ENCODE results near the gene EP400. TPM values are rescaled to one million over a fixed set of nuclear protein-coding genes. Genes with fewer than 3 reads are reported as not detected.
A peak's percentile ranks its signal among the peaks of the same experiment; 100 is the strongest.
"Not testable (repeated sequence)": the region's sequence is repeated elsewhere in the genome, so short reads cannot be mapped to it uniquely, and the experiment has no call there.

EP400 gene
- total and polyA plus RNA-seq, 2 of the 4 experiments (the other 2 are of a cell fraction), result 4.3 to 11.4 TPM

DNA sequence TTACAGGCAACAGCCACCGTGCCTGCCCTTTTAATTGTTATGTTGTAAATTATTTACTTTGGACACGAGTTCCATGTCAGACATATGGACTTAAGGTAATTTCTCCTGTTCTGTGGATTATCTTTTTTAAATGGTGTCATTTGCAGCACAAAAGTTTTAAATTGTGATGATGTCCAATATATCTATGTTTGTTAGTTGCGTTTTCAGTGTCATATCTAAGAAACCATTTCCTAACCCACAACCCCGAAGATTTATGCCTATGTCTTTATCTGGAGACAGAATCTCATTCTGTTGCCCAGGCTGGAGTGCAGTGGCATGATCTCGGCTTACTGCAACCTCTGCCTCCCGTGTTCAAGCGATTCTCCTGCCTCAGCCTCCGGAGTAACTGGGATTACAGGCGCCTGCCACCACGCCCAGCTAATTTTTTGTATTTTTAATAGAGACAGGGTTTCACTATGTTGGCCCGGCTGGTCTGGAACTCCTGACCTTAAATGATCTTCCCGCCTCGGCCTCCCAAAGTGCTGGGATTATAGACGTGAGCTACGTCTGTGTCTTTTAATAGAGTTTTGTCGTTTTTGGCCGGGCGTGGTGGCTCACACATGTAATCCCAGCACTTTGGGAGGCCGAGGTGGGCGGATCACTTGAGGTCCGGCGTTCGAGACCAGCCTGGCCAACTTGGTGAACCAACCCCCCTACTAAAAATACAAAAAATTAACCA lies 870 bp upstream of the EP400 start:
- BruUV-seq (replicated peaks); H3K23ac ChIP-seq (ENCODE audit: low read depth, low read length); H2BK120ac ChIP-seq (ENCODE audit: low read depth, low read length); H3K18ac ChIP-seq (ENCODE audit: low read depth, low read length); H3K27me3 ChIP-seq (ENCODE audit: control insufficient read depth, insufficient read depth, low read length); DNase-seq; H2BK5ac ChIP-seq (ENCODE audit: low read depth, low read length, poor library complexity, severe bottlenecking); POLR2A ChIA-PET (ENCODE audit: unreplicated experiment); in situ Hi-C loops (cut with MboI; ENCODE audit: low sequenced_read_pairs); H2AK5ac ChIP-seq (ENCODE audit: low read depth, low read length); dilution Hi-C loops (cut with HindIII; ENCODE audit: low sequenced_read_pairs, unreplicated experiment); H3K56ac ChIP-seq (ENCODE audit: extremely low read depth, insufficient read depth, low read length); intact Hi-C loops (cut with micrococcal nuclease); H2BK20ac ChIP-seq (ENCODE audit: low read depth, low read length); H3K9me3 ChIP-seq (ENCODE audit: control insufficient read depth, insufficient read depth, low read length); H3K36me3 ChIP-seq (ENCODE audit: control insufficient read depth, insufficient read depth, low read length); H3K4me1 ChIP-seq (ENCODE audit: control insufficient read depth, insufficient read depth, low read length); H4K5ac ChIP-seq (ENCODE audit: low read depth, low read length); H3K9me1 ChIP-seq (ENCODE audit: insufficient read depth, low read length); ATAC-seq (ENCODE audit: low read depth): not testable (repeated sequence)
- H2AFZ ChIP-seq (replicated peaks; ENCODE audit: low read length, poor library complexity), result peak overlapping the region; percentile 100
- peaks cover 17 to 22% of the 10 kb centered on the region in 2 experiments; a peak in 3 of 4 replicates for H3K79me1 ChIP-seq (ENCODE audit: low read depth in 1 of 2, low read length in 2 of 2)
- H3K9ac ChIP-seq (ENCODE audit: low read depth, low read length), result peak overlapping the region; percentile 82; the same call in 1 of the 2 replicates
- H4K20me1 ChIP-seq (ENCODE audit: insufficient read depth, low read length), result peaks cover 25% of the 10 kb centered on the region
- peak overlapping the region; percentile 70; the same call in 1 of the 2 replicates for H3K27ac ChIP-seq (ENCODE audit: insufficient read depth, low read length)
- H3K14ac ChIP-seq (replicated peaks; ENCODE audit: low read depth, low read length), result peak overlapping the region; percentile 95; the same call in 1 of the 2 replicates
- H2BK15ac ChIP-seq (ENCODE audit: low read depth, low read length), result 0 out of 3 replicates have a peak overlapping the region, but pooled peaks have one; percentile 87
- H4K91ac ChIP-seq (ENCODE audit: insufficient read depth, low read depth, low read length), result 0 out of 2 replicates have a peak overlapping the region, but pooled peaks have one; percentile 87
- peak overlapping the region; percentile 94 for H3K4ac ChIP-seq (ENCODE audit: low read depth, low read length)
- peak overlapping the region; percentile 61 for H2AK9ac ChIP-seq (replicated peaks; ENCODE audit: low read depth, low read length, poor library complexity)
- 79% methylated on average over 9 of the region's 23 CpGs; no CpG with 5 or more reads in 1 of the 2 experiments for WGBS, 2 experiments (ENCODE audit: extremely low coverage in 2 of 2, insufficient read length in 1 of 2)
- peak overlapping the region; percentile 87 to 100; a peak in 3 of 4 replicates for H4K8ac ChIP-seq (ENCODE audit: low read depth in 2 of 2, low read length in 2 of 2)
- H3K4me2 ChIP-seq (ENCODE audit: low read depth, low read length), result peak overlapping the region; percentile 87
- H3K4me3 ChIP-seq (ENCODE audit: insufficient read depth, low read depth, low read length), result peak overlapping the region; percentile 52
- CTCF ChIA-PET, result interaction anchor here (0.7 kb wide), 1 partner anchor 49 kb away, joined by 3 read pairs; no protein-coding TSS in a partner anchor
